KMS-11 (cell line): ENCODE data around the gene DTNB.

Source experiments
- H2AFZ ChIP-seq: fragments of 200-600 bp; sonication (generic); 2 replicates; pipeline ENCODE4 v1.6.1; 2016; ENCODE audit warnings: antibody characterized with exemption, mixed run types, low read depth
- H3K27ac ChIP-seq: fragments of 200-600 bp; sonication (generic); 2 replicates; pipeline ENCODE4 v1.6.1; 2016; ENCODE audit warnings: mild to moderate bottlenecking, mixed run types
- H3K27me3 ChIP-seq: fragments of 200-600 bp; sonication (generic); 2 replicates; pipeline ENCODE4 v1.6.1; 2017; ENCODE audit warnings: mild to moderate bottlenecking, low read depth, mixed run types, moderate library complexity; ENCODE audit not compliant: insufficient read depth
- H3K36me3 ChIP-seq: fragments of 200-600 bp; sonication (generic); 2 replicates; pipeline ENCODE4 v1.6.1; 2017; ENCODE audit warnings: mild to moderate bottlenecking, mixed run types; ENCODE audit not compliant: insufficient read depth
- H3K4me1 ChIP-seq: fragments of 200-600 bp; sonication (generic); 2 replicates; pipeline ENCODE4 v1.6.1; 2016; ENCODE audit warnings: mild to moderate bottlenecking, low read depth, mixed run types; ENCODE audit not compliant: poor library complexity, severe bottlenecking
- H3K4me2 ChIP-seq: fragments of 200-600 bp; sonication (generic); 2 replicates; pipeline ENCODE4 v1.7.0; 2016; ENCODE audit warnings: mild to moderate bottlenecking, mixed run types
- H3K4me3 ChIP-seq: fragments of 200-600 bp; sonication (generic); IDR thresholded peaks from 2 replicates; pipeline ENCODE4 v1.6.1; 2017; ENCODE audit warnings: low read depth, low read length, mixed read lengths; ENCODE audit not compliant: insufficient read depth
- H3K79me2 ChIP-seq: fragments of 200-600 bp; sonication (generic); 2 replicates; pipeline ENCODE4 v1.6.1; 2016; ENCODE audit warnings: low read depth, mixed run types; ENCODE audit not compliant: insufficient read depth
- H3K9ac ChIP-seq: fragments of 200-600 bp; sonication (generic); 2 replicates; pipeline ENCODE4 v1.6.1; 2016; ENCODE audit warnings: mild to moderate bottlenecking, mixed run types
- H4K20me1 ChIP-seq: fragments of 200-600 bp; sonication (generic); 2 replicates; pipeline ENCODE4 v1.6.1; 2016; ENCODE audit warnings: mild to moderate bottlenecking, mixed run types; ENCODE audit not compliant: insufficient read depth
- CTCF ChIP-seq: fragments of 200-600 bp; sonication (generic); conservative IDR thresholded peaks from 2 replicates; pipeline ENCODE4 v1.6.1; 2017; ENCODE audit warnings: low read depth, mild to moderate bottlenecking, antibody characterized with exemption, low read length, moderate library complexity, mixed read lengths

Gene DTNB

GRCh38 chr2:25529034-25529433, 144.3 kb downstream of the DTNB start:
- Histone ChIP-seq H3K36me3 (no peaks in the 10 kb centered on the region), H3K4me1 (no peaks in the 10 kb centered on the region), H3K79me2 (no peaks in the 10 kb centered on the region), H3K4me2 (no peak overlapping the region), H3K9ac (no peak overlapping the region), H2AFZ (no peak overlapping the region), H3K27me3 (no peaks in the 10 kb centered on the region), H3K27ac (no peak overlapping the region), H4K20me1 (no peaks in the 10 kb centered on the region), H3K4me3 (no peak overlapping the region)
- no peak for TF ChIP-seq CTCF

DNA sequence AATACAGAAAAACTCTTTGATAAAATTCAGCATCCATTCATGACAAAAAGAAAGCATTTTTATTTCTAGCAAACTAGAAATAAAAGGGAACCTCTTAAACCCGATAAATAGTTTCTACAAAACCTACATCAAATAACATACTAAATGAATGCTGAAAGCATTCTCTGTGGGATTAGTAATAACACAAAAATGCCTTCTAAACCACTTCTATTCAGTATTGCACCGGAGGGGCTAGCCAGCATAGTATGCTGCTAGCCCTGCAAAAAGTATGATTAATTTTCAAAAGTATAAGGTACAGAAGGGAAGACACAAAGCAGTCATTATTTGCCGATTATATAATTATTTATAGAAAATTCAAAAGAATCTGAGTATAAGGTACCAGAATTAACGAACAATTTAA, 145.2 kb downstream of the DTNB start:
- Histone ChIP-seq H3K36me3 (no peaks in the 10 kb centered on the region), H3K4me1 (no peaks in the 10 kb centered on the region), H3K27ac (no peak overlapping the region), H2AFZ (no peak overlapping the region), H3K4me2 (no peak overlapping the region), H3K79me2 (no peaks in the 10 kb centered on the region), H3K9ac (no peak overlapping the region), H3K27me3 (no peaks in the 10 kb centered on the region), H4K20me1 (no peaks in the 10 kb centered on the region), H3K4me3 (no peak overlapping the region)
- TF ChIP-seq CTCF: no peak

DNA sequence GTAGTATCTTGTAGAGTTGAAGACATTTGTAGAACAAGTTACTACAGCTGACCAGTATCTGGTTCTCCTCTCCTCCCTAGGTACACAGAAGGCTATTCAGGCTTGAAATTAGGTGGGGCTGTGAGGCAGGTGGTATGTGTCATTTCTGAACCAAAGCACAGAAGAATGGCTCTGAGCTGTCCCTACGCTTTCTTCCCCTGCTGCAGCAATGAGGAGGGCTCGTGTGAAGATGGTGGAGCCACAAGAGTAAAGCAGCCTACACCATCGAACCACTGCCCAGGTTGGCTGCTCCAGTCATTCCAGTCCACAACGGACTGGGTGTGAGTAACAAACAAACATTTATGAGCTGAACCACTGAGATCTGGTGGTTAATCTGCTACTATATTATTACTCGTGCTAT, 148.9 kb downstream of the DTNB start:
- Histone ChIP-seq H2AFZ (no peak overlapping the region), H4K20me1 (no peaks in the 10 kb centered on the region), H3K79me2 (no peaks in the 10 kb centered on the region), H3K9ac (no peak overlapping the region), H3K4me1 (peaks cover 10% of the 10 kb centered on the region), H3K36me3 (no peaks in the 10 kb centered on the region), H3K4me3 (no peak overlapping the region), H3K4me2 (no peak overlapping the region), H3K27ac (no peak overlapping the region), H3K27me3 (no peaks in the 10 kb centered on the region)
- TF ChIP-seq CTCF: no peak

- H3K9ac ChIP-seq: no peak overlapping the region
- H3K4me1 ChIP-seq: peaks cover 10% of the 10 kb centered on the region
- H3K4me3 ChIP-seq: no peak overlapping the region
- H4K20me1 ChIP-seq: no peaks in the 10 kb centered on the region
- no peak overlapping the region for H3K4me2 ChIP-seq
- no peaks in the 10 kb centered on the region for H3K36me3 ChIP-seq
- no peak overlapping the region for H3K27ac ChIP-seq
- no peak overlapping the region for H2AFZ ChIP-seq
- H3K79me2 ChIP-seq: no peaks in the 10 kb centered on the region
- no peaks in the 10 kb centered on the region for H3K27me3 ChIP-seq
- TF ChIP-seq CTCF: no peak
These were observed 150.3 kb downstream of the DTNB start for GRCh38 chr2:25523060-25523459.
